GM10266 (cell line): Measurements from ENCODE around the gene KCNIP2.

Source experiments
- DNase-seq: peaks from one replicate; pipeline ENCODE4 v3.0.0; 2012; ENCODE audit errors: extremely low spot score
- CTCF ChIP-seq: IDR thresholded peaks from 2 replicates; pipeline ENCODE4 v1.5.1; 2012; ENCODE audit warnings: mild to moderate bottlenecking, low read depth; ENCODE audit not compliant: control insufficient read depth, insufficient read depth; ENCODE audit errors: missing control alignments

KCNIP2 gene

GRCh38 chr10:101886521-101887312 lies 43.1 kb upstream of the KCNIP2 start:
- DNase-seq = no peak
- TF ChIP-seq CTCF = no peak

GRCh38 chr10:101881036-101881774 lies 37.6 kb upstream of the KCNIP2 start:
- no peak for DNase-seq
- TF ChIP-seq CTCF = no peak

- DNase-seq = no peak
- no peak for TF ChIP-seq CTCF
Measured at GRCh38 chr10:101880232-101880573, 36.6 kb upstream of the KCNIP2 start.

GRCh38 chr10:101879456-101880231 lies 36.0 kb upstream of the KCNIP2 start:
- no peak for DNase-seq
- TF ChIP-seq CTCF = no peak

- DNase-seq = no peak
- no peak for TF ChIP-seq CTCF
Measured at GRCh38 chr10:101878869-101879268, 35.3 kb upstream of the KCNIP2 start.

- TF ChIP-seq CTCF = no peak
- DNase-seq = no peak
Measured at GRCh38 chr10:101875068-101875688, 31.6 kb upstream of the KCNIP2 start.
